HEK293 (cell line): ENCODE results near the gene ZNF681.
"Not testable (repeated sequence)": the region's sequence is repeated elsewhere in the genome, so short reads cannot be mapped to it uniquely, and the experiment has no call there.

Experiments used
- CTCF ChIA-PET: fragments of 350-600 bp; formaldehyde crosslinking; extraction: SDS; loops from one replicate; lab custom pipeline; 2021; ENCODE audit warnings: antibody characterized with exemption; lab: Yijun Ruan, JAX
- POLR2A ChIA-PET: fragments of 300-600 bp; formaldehyde crosslinking; extraction: SDS; loops from one replicate; lab custom pipeline; 2020; ENCODE audit warnings: antibody characterized with exemption, inconsistent platforms; lab: Yijun Ruan, JAX
- H3K27ac ChIP-seq: fragments of 200-500 bp; sonication (Bioruptor generic); 2 replicates; pipeline ENCODE4 v1.5.1; 2014; ENCODE audit warnings: low read depth, low read length, control low read depth, inconsistent platforms; ENCODE audit errors: extremely low read depth
- H3K36me3 ChIP-seq, 2 experiments: fragments of 200-500 bp in 1 of 2; sonication (Bioruptor generic) in 1 of 2; 1 replicate in 1 of 2; 2 replicates in 1 of 2; pipeline ENCODE4 v1.5.1; 2014 to 2017; ENCODE audit warnings: inconsistent platforms in 2 of 2, low read length in 2 of 2; ENCODE audit not compliant: control insufficient read depth in 2 of 2, insufficient read depth in 1 of 2
- H3K4me1 ChIP-seq: fragments of 200-500 bp; sonication (Bioruptor generic); 2 replicates; pipeline ENCODE4 v1.5.1; 2014; ENCODE audit warnings: mild to moderate bottlenecking, low read length, inconsistent platforms; ENCODE audit not compliant: control insufficient read depth, insufficient read depth
- H3K4me3 ChIP-seq: 2 replicates; pipeline ENCODE4 v1.5.1; 2011; ENCODE audit warnings: low read depth, mild to moderate bottlenecking, control low read depth, low read length, moderate library complexity
- H3K9me3 ChIP-seq: fragments of 200-500 bp; sonication (Bioruptor generic); 2 replicates; pipeline ENCODE4 v1.5.1; 2014; ENCODE audit warnings: low read depth, low read length, inconsistent platforms; ENCODE audit not compliant: control insufficient read depth, insufficient read depth
- OSR2 ChIP-seq: fragments of 450-650 bp; formaldehyde crosslinking; IDR thresholded peaks from 2 replicates; pipeline ENCODE4 v1.5.1; 2016; ENCODE audit warnings: missing biosample characterization, missing genetic modification characterization
- ZNF157 ChIP-seq: fragments of 450-650 bp; formaldehyde crosslinking; IDR thresholded peaks from 2 replicates; pipeline ENCODE4 v1.5.1; 2016; ENCODE audit warnings: missing biosample characterization, missing genetic modification characterization
- ZNF26 ChIP-seq: fragments of 450-650 bp; formaldehyde crosslinking; IDR thresholded peaks from 2 replicates; pipeline ENCODE4 v1.5.1; 2016; ENCODE audit warnings: missing biosample characterization, missing genetic modification characterization
- ZNF292 ChIP-seq: fragments of 450-650 bp; formaldehyde crosslinking; IDR thresholded peaks from 2 replicates; pipeline ENCODE4 v1.5.1; 2016; ENCODE audit warnings: low read depth, missing biosample characterization, missing genetic modification characterization, borderline replicate concordance
- ZNF341 ChIP-seq: fragments of 450-650 bp; formaldehyde crosslinking; IDR thresholded peaks from 2 replicates; pipeline ENCODE4; 2016; ENCODE audit warnings: low read depth, missing biosample characterization, missing genetic modification characterization
- ZNF518A ChIP-seq: fragments of 450-650 bp; formaldehyde crosslinking; conservative IDR thresholded peaks from 2 replicates; pipeline ENCODE4 v1.5.1; 2016; ENCODE audit warnings: low read depth, missing biosample characterization, missing genetic modification characterization
- ZNF600 ChIP-seq: fragments of 450-650 bp; formaldehyde crosslinking; IDR thresholded peaks from 2 replicates; pipeline ENCODE4 v1.5.1; 2016; ENCODE audit warnings: missing biosample characterization, missing genetic modification characterization
- ZNF792 ChIP-seq: fragments of 450-650 bp; formaldehyde crosslinking; IDR thresholded peaks from 2 replicates; pipeline ENCODE4 v1.5.1; 2016; ENCODE audit warnings: missing biosample characterization, missing genetic modification characterization

Gene ZNF681

DNA sequence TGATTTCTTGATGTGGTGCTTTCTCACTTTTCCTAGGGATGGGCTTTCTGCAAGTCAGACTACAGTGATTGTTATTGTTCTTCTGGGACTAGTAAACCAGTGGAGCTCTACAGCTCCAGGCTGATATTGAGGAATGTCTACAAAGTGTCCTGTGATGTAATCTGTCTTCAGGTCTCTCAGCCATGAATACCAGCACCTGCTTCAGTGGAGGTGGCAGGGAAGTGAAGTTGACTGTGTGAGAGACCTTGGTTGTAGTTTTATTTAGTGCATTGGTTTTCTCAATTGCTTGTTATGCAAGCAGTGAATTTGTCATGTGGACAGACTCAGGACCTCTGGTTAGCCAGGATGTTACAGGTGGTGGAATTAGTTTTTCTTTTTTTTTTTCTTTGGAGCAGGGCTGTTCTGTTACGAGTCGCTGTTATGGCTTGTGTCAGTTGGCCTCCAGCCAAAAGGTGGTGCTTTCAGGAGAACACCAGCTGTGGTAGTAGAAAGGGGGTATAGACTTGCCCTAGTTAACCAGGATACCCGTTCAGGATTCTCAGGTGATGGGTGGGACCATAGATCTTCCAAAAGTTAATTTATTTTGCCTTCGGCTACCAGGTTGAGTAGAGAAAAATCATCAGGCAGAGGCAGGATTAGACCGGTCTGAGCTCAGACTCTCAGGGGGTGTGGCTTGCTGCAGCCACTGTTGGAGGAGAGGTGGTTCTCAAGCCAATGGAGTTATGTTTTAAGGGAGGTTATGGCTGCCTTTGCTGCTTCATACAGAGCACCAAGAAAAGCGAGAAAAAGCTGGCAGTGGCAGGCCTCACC lies 59.8 kb downstream of the ZNF681 start (continued):
- TF ChIP-seq ZNF26 (tag by site-specific recombination) (no peak), ZNF518A (tag by site-specific recombination) (no peak), ZNF600 (tag by site-specific recombination) (peak; percentile 97), ZNF157 (tag by site-specific recombination) (no peak), ZNF341 (tag by site-specific recombination) (0 out of 2 replicates have a peak, but pooled peaks have one; percentile 32), ZNF792 (tag by site-specific recombination) (no peak), OSR2 (tag by site-specific recombination) (no peak), ZNF292 (tag by site-specific recombination) (no peak)

- CTCF ChIA-PET, H3K4me3 ChIP-seq, H3K27ac ChIP-seq, H3K4me1 ChIP-seq, H3K9me3 ChIP-seq, H3K36me3 ChIP-seq, POLR2A ChIA-PET: not testable (repeated sequence)
Observed at GRCh38 chr19:23692937-23693336, 65.8 kb downstream of the ZNF681 start.
